ENCODE data around the gene CEP162. TPM values are rescaled to one million over a fixed set of nuclear protein-coding genes. Genes with fewer than 3 reads are reported as not detected.
A peak's percentile ranks its signal among the peaks of the same experiment; 100 is the strongest.
"Not testable (repeated sequence)": the region's sequence is repeated elsewhere in the genome, so short reads cannot be mapped to it uniquely, and the experiment has no call there.

The CEP162 gene
- total RNA-seq, 1 donor from 2014 or later = 3.0 TPM

DNA sequence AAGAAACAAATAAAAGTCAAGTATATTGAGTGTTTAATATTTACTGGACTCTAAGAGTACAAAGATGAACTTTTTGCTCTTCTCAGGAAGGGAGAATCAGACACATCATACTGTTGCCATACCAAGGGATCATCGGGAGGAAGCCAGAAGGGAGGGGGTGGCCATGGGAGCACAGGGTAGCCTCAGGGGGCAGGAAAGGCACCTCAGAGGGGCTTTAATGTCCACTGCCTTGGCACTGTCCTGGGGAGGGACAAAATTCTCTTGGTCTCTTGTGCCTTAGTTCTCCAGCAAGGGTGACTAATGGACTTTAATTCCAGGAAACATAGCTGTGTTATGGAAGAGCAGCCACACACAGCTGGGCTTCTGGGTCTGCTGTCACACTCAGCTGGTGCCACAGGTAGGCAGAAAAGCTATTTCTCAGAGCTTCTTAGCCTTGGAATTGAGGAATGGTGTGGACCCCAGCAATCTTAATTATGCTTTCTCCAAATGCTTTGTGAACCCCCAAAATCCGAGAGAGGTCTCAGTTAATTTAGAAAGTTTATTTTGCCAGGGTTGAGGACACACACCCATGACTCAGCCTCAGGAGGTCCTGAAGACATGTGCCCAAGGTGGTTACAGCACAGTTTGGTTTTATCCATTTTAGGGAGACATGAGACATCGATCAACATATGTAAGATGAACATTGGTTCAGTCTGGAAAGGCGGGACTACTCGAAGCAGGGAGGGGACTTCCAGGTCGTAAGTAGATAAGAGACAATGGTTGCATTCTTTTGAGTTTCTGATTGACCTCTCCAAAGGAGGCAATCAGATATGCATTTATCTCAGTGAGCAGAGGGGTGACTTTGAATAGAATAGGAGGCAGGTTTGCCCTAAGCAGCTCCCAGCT is 140.7 kb downstream of the CEP162 start:
- DNase-seq (ENCODE audit: low read depth in 2 of 2) = no peak

DNA sequence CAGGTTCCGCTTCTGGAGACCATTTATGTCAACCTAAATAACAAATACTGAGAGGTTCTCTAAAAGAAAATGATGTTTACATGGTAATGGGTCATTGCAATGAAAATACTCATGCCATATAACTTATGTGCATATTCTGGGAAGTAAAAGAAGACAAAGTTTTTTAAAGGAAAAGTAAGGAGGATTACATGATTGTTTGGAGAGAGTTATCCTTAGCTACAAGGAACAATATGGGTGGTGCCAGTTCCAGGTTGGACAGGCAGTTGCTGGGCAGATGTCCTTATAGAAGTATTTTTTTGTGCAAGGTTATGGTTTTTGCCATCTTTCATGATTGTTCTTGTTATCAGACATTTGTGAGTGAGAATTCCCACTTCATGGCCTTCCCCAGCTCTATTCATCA is 141.4 kb downstream of the CEP162 start:
- no peak for DNase-seq (ENCODE audit: low read depth in 2 of 2)

DNA sequence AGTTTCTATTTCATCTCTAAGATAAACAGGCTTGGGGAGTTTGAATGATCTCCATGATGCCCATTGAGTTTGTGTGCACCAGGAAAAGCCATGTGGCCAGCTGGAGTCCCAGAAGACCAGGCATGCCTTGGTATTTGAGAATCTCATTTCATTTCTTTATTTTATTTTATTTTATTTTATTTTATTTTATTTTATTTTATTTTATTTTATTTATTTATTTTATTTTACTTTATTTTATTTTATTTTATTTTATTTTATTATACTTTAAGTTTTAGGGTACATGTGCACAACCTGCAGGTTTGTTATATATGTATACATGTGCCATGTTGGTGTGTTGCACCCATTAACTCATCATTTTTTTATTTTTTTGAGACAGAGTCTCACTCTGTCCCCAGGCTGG is 142.7 kb downstream of the CEP162 start:
- DNase-seq (ENCODE audit: low read depth in 2 of 2) = not testable (repeated sequence)

DNA sequence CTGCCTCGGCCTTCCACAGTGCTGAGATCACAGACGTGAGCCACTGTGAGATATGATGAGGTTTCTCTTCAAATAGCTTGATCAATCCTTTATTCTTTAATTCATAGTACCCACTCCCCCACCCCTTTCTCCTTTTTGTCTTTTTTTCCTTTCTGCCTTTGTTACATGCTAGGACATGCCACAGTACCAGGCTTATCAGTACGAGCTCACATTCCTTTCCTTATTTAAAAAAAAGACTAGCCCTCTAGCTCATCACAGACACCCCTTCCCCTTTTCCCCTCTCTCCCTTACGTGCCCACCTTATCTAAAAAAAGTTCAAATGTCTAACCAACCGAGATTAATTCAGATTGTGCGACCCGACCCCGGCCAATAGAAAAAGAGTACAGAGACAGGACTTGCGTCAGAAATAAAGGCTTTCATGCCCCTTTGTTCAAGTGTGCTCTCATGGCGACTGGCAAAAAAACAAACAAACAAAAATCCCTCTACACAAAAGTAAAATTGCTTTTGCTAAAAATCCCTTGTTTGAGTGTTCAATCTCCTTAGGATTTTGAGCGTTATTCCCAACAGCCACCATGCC is 144.7 kb downstream of the CEP162 start:
- DNase-seq (ENCODE audit: low read depth in 2 of 2) = no peak

DNA sequence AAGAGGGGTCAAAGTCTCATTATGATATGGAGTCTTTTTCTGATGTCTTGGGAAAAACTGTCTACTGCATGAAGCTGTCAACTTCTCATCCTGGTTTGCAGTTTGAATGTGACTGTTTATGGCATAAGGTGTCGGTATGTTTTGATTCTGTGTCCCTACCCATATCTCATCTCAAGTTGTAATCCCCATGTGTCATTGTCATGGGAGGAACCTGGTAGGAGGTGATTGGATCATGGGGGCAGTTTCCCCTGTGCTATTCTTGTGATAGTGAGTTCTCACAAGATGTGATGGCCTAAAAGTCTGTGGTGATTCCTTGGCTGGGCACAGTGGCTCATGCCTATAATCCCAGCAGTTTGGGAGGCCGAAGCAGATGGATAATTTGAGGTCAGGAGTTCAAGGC is 146.2 kb downstream of the CEP162 start:
- no peak for DNase-seq (ENCODE audit: low read depth in 2 of 2)

DNA sequence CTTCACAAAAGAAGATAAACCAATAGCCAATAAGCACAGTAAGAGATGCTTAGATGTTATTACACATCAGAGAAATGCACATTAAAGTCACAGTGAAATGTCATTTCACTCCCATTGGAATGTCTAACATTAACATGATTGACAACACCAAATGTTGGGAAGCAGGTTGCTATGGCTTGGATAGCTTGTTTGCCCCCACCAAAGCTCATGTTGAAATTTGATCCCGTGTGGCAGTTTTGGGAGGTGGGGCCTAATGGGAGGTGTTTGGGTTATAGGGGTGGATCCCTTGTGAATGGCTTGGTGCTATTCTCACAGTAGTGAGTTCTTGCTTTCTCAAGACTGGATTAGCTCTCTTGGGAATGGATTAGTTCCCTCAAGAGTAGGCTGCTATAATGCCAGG is 149.1 kb downstream of the CEP162 start:
- DNase-seq (ENCODE audit: low read depth in 2 of 2) = no peak

DNA sequence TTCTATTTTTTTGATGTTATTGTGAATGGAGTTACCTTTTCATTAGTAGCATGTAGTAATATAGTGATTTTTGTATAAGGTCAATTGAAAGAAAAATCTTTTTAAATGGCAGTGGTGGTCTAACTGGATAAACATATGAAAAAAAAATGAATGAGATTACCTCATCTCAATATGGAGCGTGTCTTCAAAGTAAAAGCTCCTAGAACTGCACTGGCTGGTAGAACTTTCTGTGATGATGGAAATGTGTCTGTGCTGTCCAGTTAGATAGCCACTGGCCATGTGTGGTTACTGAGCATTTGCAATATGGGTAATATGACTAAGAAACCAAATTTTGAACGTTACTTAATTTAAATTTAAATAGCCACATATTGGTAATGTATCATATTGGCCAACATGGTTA is 149.8 kb downstream of the CEP162 start:
- no peak for DNase-seq (ENCODE audit: low read depth in 2 of 2)

DNA sequence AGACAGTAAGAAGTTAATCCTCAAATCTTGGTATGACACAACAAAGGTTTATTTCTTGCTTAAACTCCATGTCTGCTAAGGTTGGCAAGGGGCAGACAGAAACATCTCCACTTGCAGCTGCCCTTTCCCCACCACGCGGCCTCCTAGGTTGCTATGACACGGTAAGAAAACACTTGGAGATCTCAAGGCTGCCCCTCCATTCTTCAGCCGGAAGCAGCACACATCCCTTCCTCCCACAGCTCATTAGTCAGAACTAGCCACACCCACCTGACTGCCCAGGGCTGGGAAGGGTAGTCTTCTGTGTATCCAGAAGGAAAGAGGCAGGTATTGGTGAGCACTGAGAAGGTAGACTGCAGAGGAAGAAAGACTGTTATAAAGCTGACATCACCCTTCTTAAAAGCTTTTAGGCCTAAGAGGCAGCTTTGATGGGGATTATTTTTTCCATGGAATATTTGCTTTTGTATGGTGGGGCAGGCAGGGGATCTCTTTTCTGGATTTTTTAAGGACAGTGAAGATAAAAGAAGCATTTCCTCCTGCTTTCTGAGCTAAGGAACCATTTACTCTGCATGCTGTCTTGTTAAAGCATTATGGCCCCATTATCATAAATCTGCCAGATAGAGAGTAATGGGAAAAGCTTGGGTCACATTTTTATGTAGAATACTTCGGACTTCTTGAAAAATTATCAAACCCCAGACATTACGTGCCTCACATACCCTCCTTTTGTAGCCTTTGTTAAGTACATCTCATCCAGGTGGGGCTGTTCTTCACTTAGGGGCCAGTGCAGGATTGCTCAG is 152.3 kb downstream of the CEP162 start:
- DNase-seq (ENCODE audit: low read depth in 2 of 2) = peak in 1 of 2 donors; percentile 46

Other genes starting within 250 kb of the CEP162 start
- gene MRAP2, start 193.9 kb downstream of the CEP162 start, total RNA-seq = 1.3 and 1.8 TPM in 2 replicates

Measured in lung microvascular endothelial cell (primary cell).